Activated T-cell treated with anti-CD3 and anti-CD28 coated beads, Interleukin-2, amount 50 U/mL, for 4 hours (primary cell): ENCODE data around the gene LYPD1. TPM values are rescaled to one million over a fixed set of nuclear protein-coding genes. Genes with fewer than 3 reads are reported as not detected.

ENCODE experiments used
- ATAC-seq, 2 donors: fragments of 200-7000 bp; cut with Tn5 transposase; one replicate each; pipeline ENCODE4 v1.10.0; 2021
- DNase-seq: peaks from one replicate; pipeline ENCODE4 v3.0.0-alpha.2; 2020
- H3K27me3 Mint-ChIP-seq: one replicate; pipeline ENCODE4 v1.8.0; 2021; ENCODE audit warnings: low read depth, mixed read lengths
- H3K36me3 Mint-ChIP-seq: one replicate; pipeline ENCODE4 v1.8.0; 2022; ENCODE audit warnings: mixed read lengths; ENCODE audit not compliant: insufficient read depth
- H3K4me1 Mint-ChIP-seq: one replicate; pipeline ENCODE4 v1.8.0; 2021; ENCODE audit warnings: low read depth, mixed read lengths
- H3K4me3 Mint-ChIP-seq: one replicate; pipeline ENCODE4 v1.8.0; 2021; ENCODE audit warnings: mild to moderate bottlenecking, moderate library complexity, mixed read lengths
- H3K9me3 Mint-ChIP-seq: one replicate; pipeline ENCODE4 v1.8.0; 2021; ENCODE audit warnings: mixed read lengths
- total RNA-seq, 3 donors: library from RNA; stranded (reverse); gene quantifications; one replicate each; pipeline ENCODE4 v1.2.1, GENCODE V29; 2021

LYPD1 gene
- total RNA-seq, 3 donors from 2014 or later: not detected

GRCh38 chr2:132605236-132606180 is 64.5 kb downstream of the LYPD1 start:
- no peaks in the 10 kb centered on the region for H3K27me3 Mint-ChIP-seq
- H3K9me3 Mint-ChIP-seq: no peaks in the 10 kb centered on the region
- no peak for ATAC-seq
- no peak for DNase-seq
- no peaks in the 10 kb centered on the region for H3K4me1 Mint-ChIP-seq
- no peaks in the 10 kb centered on the region for H3K36me3 Mint-ChIP-seq
- no peak overlapping the region for H3K4me3 Mint-ChIP-seq

- Mint-ChIP-seq H3K4me1 (no peaks in the 10 kb centered on the region), H3K36me3 (no peaks in the 10 kb centered on the region), H3K9me3 (no peaks in the 10 kb centered on the region), H3K27me3 (no peaks in the 10 kb centered on the region), H3K4me3 (no peak overlapping the region)
- ATAC-seq (no peak), DNase-seq (no peak)
Observed at GRCh38 chr2:132604561-132604960, 65.4 kb downstream of the LYPD1 start.

GRCh38 chr2:132599556-132599955 is 70.4 kb downstream of the LYPD1 start:
- ATAC-seq: no peak
- Mint-ChIP-seq H3K36me3 (no peaks in the 10 kb centered on the region), H3K9me3 (peaks cover 3% of the 10 kb centered on the region), H3K4me1 (no peaks in the 10 kb centered on the region), H3K27me3 (peaks cover 2% of the 10 kb centered on the region), H3K4me3 (no peak overlapping the region)
- no peak for DNase-seq

GRCh38 chr2:132598536-132598935 is 71.5 kb downstream of the LYPD1 start:
- H3K4me1 Mint-ChIP-seq: no peaks in the 10 kb centered on the region
- DNase-seq (no peak), ATAC-seq (no peak)
- H3K4me3 Mint-ChIP-seq: no peak overlapping the region
- peaks cover 2% of the 10 kb centered on the region for H3K27me3 Mint-ChIP-seq
- H3K9me3 Mint-ChIP-seq: peaks cover 3% of the 10 kb centered on the region
- no peaks in the 10 kb centered on the region for H3K36me3 Mint-ChIP-seq

GRCh38 chr2:132597831-132598230 is 72.2 kb downstream of the LYPD1 start:
- ATAC-seq: no peak
- Mint-ChIP-seq H3K36me3 (no peaks in the 10 kb centered on the region), H3K27me3 (peaks cover 2% of the 10 kb centered on the region), H3K9me3 (peaks cover 3% of the 10 kb centered on the region), H3K4me3 (no peak overlapping the region), H3K4me1 (no peaks in the 10 kb centered on the region)
- no peak for DNase-seq

GRCh38 chr2:132597166-132597565 is 72.8 kb downstream of the LYPD1 start:
- H3K4me1 Mint-ChIP-seq: no peaks in the 10 kb centered on the region
- DNase-seq (no peak), ATAC-seq (no peak)
- no peaks in the 10 kb centered on the region for H3K36me3 Mint-ChIP-seq
- peaks cover 2% of the 10 kb centered on the region for H3K27me3 Mint-ChIP-seq
- no peak overlapping the region for H3K4me3 Mint-ChIP-seq
- peaks cover 3% of the 10 kb centered on the region for H3K9me3 Mint-ChIP-seq

- H3K4me3 Mint-ChIP-seq: no peak overlapping the region
- DNase-seq (no peak), ATAC-seq (no peak)
- no peaks in the 10 kb centered on the region for H3K36me3 Mint-ChIP-seq
- H3K4me1 Mint-ChIP-seq: no peaks in the 10 kb centered on the region
- peaks cover 2% of the 10 kb centered on the region for H3K27me3 Mint-ChIP-seq
- H3K9me3 Mint-ChIP-seq: peaks cover 3% of the 10 kb centered on the region
Observed at GRCh38 chr2:132595693-132596092, 74.3 kb downstream of the LYPD1 start.

- H3K36me3 Mint-ChIP-seq: no peaks in the 10 kb centered on the region
- no peak for DNase-seq
- no peak for ATAC-seq
- H3K4me1 Mint-ChIP-seq: no peaks in the 10 kb centered on the region
- H3K27me3 Mint-ChIP-seq: peaks cover 2% of the 10 kb centered on the region
- H3K9me3 Mint-ChIP-seq: peaks cover 3% of the 10 kb centered on the region
- H3K4me3 Mint-ChIP-seq: no peak overlapping the region
Observed at GRCh38 chr2:132595186-132595585, 74.8 kb downstream of the LYPD1 start.
